ENCODE results near the gene SPACA6.

Gene SPACA6

GRCh38 chr19:51689751-51690453 is 3.2 kb upstream of the SPACA6 start:
- DNase-seq: no peak

GRCh38 chr19:51690454-51691073 is 2.6 kb upstream of the SPACA6 start:
- peak; percentile 35 for DNase-seq

- DNase-seq: no peak
Measured at GRCh38 chr19:51691074-51691583, 2.0 kb upstream of the SPACA6 start.

- DNase-seq: no peak
Measured at GRCh38 chr19:51691584-51692428, 1.3 kb upstream of the SPACA6 start.

GRCh38 chr19:51692468-51692867 is 662 bp upstream of the SPACA6 start:
- DNase-seq: no peak

GRCh38 chr19:51693819-51694218 is 689 bp downstream of the SPACA6 start:
- DNase-seq: no peak

- DNase-seq: no peak
Measured at GRCh38 chr19:51694318-51695085, 1.4 kb downstream of the SPACA6 start.

- DNase-seq: no peak
Measured at GRCh38 chr19:51695088-51695487, 2.0 kb downstream of the SPACA6 start.

- DNase-seq: no peak
Measured at GRCh38 chr19:51695702-51696315, 2.7 kb downstream of the SPACA6 start.

- no peak for DNase-seq
Measured at GRCh38 chr19:51696606-51697005, 3.5 kb downstream of the SPACA6 start.

GRCh38 chr19:51697169-51697776 is 4.1 kb downstream of the SPACA6 start:
- no peak for DNase-seq

- DNase-seq: no peak
Measured at GRCh38 chr19:51698296-51698695, 5.2 kb downstream of the SPACA6 start.

GRCh38 chr19:51699170-51699569 is 6.0 kb downstream of the SPACA6 start:
- DNase-seq: no peak

GRCh38 chr19:51701468-51702100 is 8.5 kb downstream of the SPACA6 start:
- no peak for DNase-seq

GRCh38 chr19:51702103-51702824 is 9.1 kb downstream of the SPACA6 start:
- no peak for DNase-seq

GRCh38 chr19:51702825-51703574 is 9.9 kb downstream of the SPACA6 start:
- DNase-seq: no peak

- peak; percentile 83 for DNase-seq
Measured at GRCh38 chr19:51703575-51704515, 10.7 kb downstream of the SPACA6 start.

- no peak for DNase-seq
Measured at GRCh38 chr19:51704626-51705025, 11.5 kb downstream of the SPACA6 start.

- no peak for DNase-seq
Measured at GRCh38 chr19:51706296-51706695, 13.2 kb downstream of the SPACA6 start.
